ENCODE measurements around the gene AGBL4.

The AGBL4 gene

GRCh38 chr1:48924099-48924498, 1099.7 kb downstream of the AGBL4 start:
- no peak for DNase-seq (ENCODE audit: low read depth in 1 of 2, low spot score in 1 of 2)
- no peak for TF ChIP-seq JUND (IDR thresholded peaks at IDR 0.05; ENCODE audit: low read depth)
- in situ Hi-C loops (cut with HindIII; ENCODE audit: low pct_unique_long_range_greater_than_20kb, low sequenced_read_pairs) = no loop called here

GRCh38 chr1:48923116-48923515, 1100.6 kb downstream of the AGBL4 start:
- no peak for TF ChIP-seq JUND (IDR thresholded peaks at IDR 0.05; ENCODE audit: low read depth)
- in situ Hi-C loops (cut with HindIII; ENCODE audit: low pct_unique_long_range_greater_than_20kb, low sequenced_read_pairs) = no loop called here
- no peak for DNase-seq (ENCODE audit: low read depth in 1 of 2, low spot score in 1 of 2)

- no peak for DNase-seq (ENCODE audit: low read depth in 1 of 2, low spot score in 1 of 2)
- TF ChIP-seq JUND (IDR thresholded peaks at IDR 0.05; ENCODE audit: low read depth) = no peak
- in situ Hi-C loops (cut with HindIII; ENCODE audit: low pct_unique_long_range_greater_than_20kb, low sequenced_read_pairs) = no loop called here
Measured at GRCh38 chr1:48920851-48921250, 1102.9 kb downstream of the AGBL4 start.

- DNase-seq (ENCODE audit: low read depth in 1 of 2, low spot score in 1 of 2) = no peak
- in situ Hi-C loops (cut with HindIII; ENCODE audit: low pct_unique_long_range_greater_than_20kb, low sequenced_read_pairs) = no loop called here
- TF ChIP-seq JUND (IDR thresholded peaks at IDR 0.05; ENCODE audit: low read depth) = no peak
Measured at GRCh38 chr1:48917901-48918603, 1105.7 kb downstream of the AGBL4 start.

- no peak for TF ChIP-seq JUND (IDR thresholded peaks at IDR 0.05; ENCODE audit: low read depth)
- in situ Hi-C loops (cut with HindIII; ENCODE audit: low pct_unique_long_range_greater_than_20kb, low sequenced_read_pairs) = no loop called here
- no peak for DNase-seq (ENCODE audit: low read depth in 1 of 2, low spot score in 1 of 2)
Measured at GRCh38 chr1:48917070-48917454, 1106.7 kb downstream of the AGBL4 start.

GRCh38 chr1:48916130-48917069, 1107.4 kb downstream of the AGBL4 start:
- in situ Hi-C loops (cut with HindIII; ENCODE audit: low pct_unique_long_range_greater_than_20kb, low sequenced_read_pairs) = no loop called here
- no peak for TF ChIP-seq JUND (IDR thresholded peaks at IDR 0.05; ENCODE audit: low read depth)
- DNase-seq (ENCODE audit: low read depth in 1 of 2, low spot score in 1 of 2) = peak in 1 of 2 experiments; percentile 30

GRCh38 chr1:48908606-48909005, 1115.1 kb downstream of the AGBL4 start:
- DNase-seq (ENCODE audit: low read depth in 1 of 2, low spot score in 1 of 2) = no peak
- TF ChIP-seq JUND (IDR thresholded peaks at IDR 0.05; ENCODE audit: low read depth) = no peak
- in situ Hi-C loops (cut with HindIII; ENCODE audit: low pct_unique_long_range_greater_than_20kb, low sequenced_read_pairs) = no loop called here

- in situ Hi-C loops (cut with HindIII; ENCODE audit: low pct_unique_long_range_greater_than_20kb, low sequenced_read_pairs) = no loop called here
- no peak for TF ChIP-seq JUND (IDR thresholded peaks at IDR 0.05; ENCODE audit: low read depth)
- DNase-seq (ENCODE audit: low read depth in 1 of 2, low spot score in 1 of 2) = no peak
Measured at GRCh38 chr1:48906729-48907128, 1117.0 kb downstream of the AGBL4 start.

GRCh38 chr1:48906164-48906563, 1117.6 kb downstream of the AGBL4 start:
- in situ Hi-C loops (cut with HindIII; ENCODE audit: low pct_unique_long_range_greater_than_20kb, low sequenced_read_pairs) = no loop called here
- no peak for DNase-seq (ENCODE audit: low read depth in 1 of 2, low spot score in 1 of 2)
- TF ChIP-seq JUND (IDR thresholded peaks at IDR 0.05; ENCODE audit: low read depth) = no peak

- no peak for DNase-seq (ENCODE audit: low read depth in 1 of 2, low spot score in 1 of 2)
- in situ Hi-C loops (cut with HindIII; ENCODE audit: low pct_unique_long_range_greater_than_20kb, low sequenced_read_pairs) = no loop called here
- no peak for TF ChIP-seq JUND (IDR thresholded peaks at IDR 0.05; ENCODE audit: low read depth)
Measured at GRCh38 chr1:48903291-48903690, 1120.5 kb downstream of the AGBL4 start.

- no peak for TF ChIP-seq JUND (IDR thresholded peaks at IDR 0.05; ENCODE audit: low read depth)
- DNase-seq (ENCODE audit: low read depth in 1 of 2, low spot score in 1 of 2) = no peak
- in situ Hi-C loops (cut with HindIII; ENCODE audit: low pct_unique_long_range_greater_than_20kb, low sequenced_read_pairs) = no loop called here
Measured at GRCh38 chr1:48898894-48899293, 1124.9 kb downstream of the AGBL4 start.

GRCh38 chr1:48889615-48890014, 1134.1 kb downstream of the AGBL4 start:
- DNase-seq (ENCODE audit: low read depth in 1 of 2, low spot score in 1 of 2) = no peak
- in situ Hi-C loops (cut with HindIII; ENCODE audit: low pct_unique_long_range_greater_than_20kb, low sequenced_read_pairs) = no loop called here
- no peak for TF ChIP-seq JUND (IDR thresholded peaks at IDR 0.05; ENCODE audit: low read depth)

- DNase-seq (ENCODE audit: low read depth in 1 of 2, low spot score in 1 of 2) = no peak
- no peak for TF ChIP-seq JUND (IDR thresholded peaks at IDR 0.05; ENCODE audit: low read depth)
- in situ Hi-C loops (cut with HindIII; ENCODE audit: low pct_unique_long_range_greater_than_20kb, low sequenced_read_pairs) = no loop called here
Measured at GRCh38 chr1:48889082-48889481, 1134.7 kb downstream of the AGBL4 start.

All from T47D (cell line).